ENCODE results near the gene CELF2.

DNA sequence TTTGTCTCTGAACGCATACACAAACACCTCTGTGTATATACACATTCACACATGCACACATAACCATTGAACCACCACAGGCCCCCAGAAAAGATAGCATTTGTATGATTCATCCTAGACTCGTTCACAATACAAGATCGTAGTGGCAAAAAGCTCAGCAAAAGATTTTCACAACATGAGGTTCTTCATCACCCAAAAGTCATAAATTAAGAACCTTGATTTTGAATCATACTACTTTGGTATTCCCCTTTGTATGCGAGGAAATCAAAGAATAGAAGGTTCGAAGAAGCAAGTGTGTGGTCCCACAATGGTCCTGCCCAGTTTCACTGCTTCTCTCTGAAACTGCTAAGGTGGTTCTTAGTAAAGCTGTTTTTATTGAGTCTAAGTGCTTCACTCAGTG, 200.7 kb downstream of the CELF2 start:
- TF ChIP-seq POLR2A (IDR thresholded peaks at IDR 0.05) (no peak), POLR2AphosphoS5 (IDR thresholded peaks at IDR 0.05) (no peak), EP300 (IDR thresholded peaks at IDR 0.05) (no peak)
- TF ChIP-seq, protein P1, sequence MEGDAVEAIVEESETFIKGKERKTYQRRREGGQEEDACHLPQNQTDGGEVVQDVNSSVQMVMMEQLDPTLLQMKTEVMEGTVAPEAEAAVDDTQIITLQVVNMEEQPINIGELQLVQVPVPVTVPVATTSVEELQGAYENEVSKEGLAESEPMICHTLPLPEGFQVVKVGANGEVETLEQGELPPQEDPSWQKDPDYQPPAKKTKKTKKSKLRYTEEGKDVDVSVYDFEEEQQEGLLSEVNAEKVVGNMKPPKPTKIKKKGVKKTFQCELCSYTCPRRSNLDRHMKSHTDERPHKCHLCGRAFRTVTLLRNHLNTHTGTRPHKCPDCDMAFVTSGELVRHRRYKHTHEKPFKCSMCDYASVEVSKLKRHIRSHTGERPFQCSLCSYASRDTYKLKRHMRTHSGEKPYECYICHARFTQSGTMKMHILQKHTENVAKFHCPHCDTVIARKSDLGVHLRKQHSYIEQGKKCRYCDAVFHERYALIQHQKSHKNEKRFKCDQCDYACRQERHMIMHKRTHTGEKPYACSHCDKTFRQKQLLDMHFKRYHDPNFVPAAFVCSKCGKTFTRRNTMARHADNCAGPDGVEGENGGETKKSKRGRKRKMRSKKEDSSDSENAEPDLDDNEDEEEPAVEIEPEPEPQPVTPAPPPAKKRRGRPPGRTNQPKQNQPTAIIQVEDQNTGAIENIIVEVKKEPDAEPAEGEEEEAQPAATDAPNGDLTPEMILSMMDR (IDR thresholded peaks at IDR 0.05): no peak

All from suprapubic skin (tissue), 4 donors.